CD1c-positive myeloid dendritic cell (primary cell): ENCODE results near the gene ACADVL.
A peak's percentile ranks its signal among the peaks of the same experiment; 100 is the strongest.

ENCODE experiments used
- DNase-seq: peaks from one replicate; pipeline ENCODE4 v3.0.0-alpha.2; 2016; ENCODE audit errors: extremely low spot score

Gene ACADVL

GRCh38 chr17:7191571-7192270, 28.0 kb upstream of the ACADVL start:
- DNase-seq, result no peak

- DNase-seq, result no peak
These were observed 27.3 kb upstream of the ACADVL start for GRCh38 chr17:7192271-7192937.

GRCh38 chr17:7195971-7196370, 23.8 kb upstream of the ACADVL start:
- no peak for DNase-seq

- no peak for DNase-seq
These were observed 22.9 kb upstream of the ACADVL start for GRCh38 chr17:7196651-7197401.

- DNase-seq, result no peak
These were observed 16.3 kb upstream of the ACADVL start for GRCh38 chr17:7203391-7203790.

GRCh38 chr17:7204336-7204735, 15.4 kb upstream of the ACADVL start:
- no peak for DNase-seq

GRCh38 chr17:7204828-7205461, 14.8 kb upstream of the ACADVL start:
- DNase-seq, result peak; percentile 92

- DNase-seq, result no peak
These were observed 14.2 kb upstream of the ACADVL start for GRCh38 chr17:7205561-7205960.

- DNase-seq, result no peak
These were observed 12.4 kb upstream of the ACADVL start for GRCh38 chr17:7207120-7208001.

- DNase-seq, result no peak
These were observed 11.6 kb upstream of the ACADVL start for GRCh38 chr17:7208027-7208571.

GRCh38 chr17:7208754-7209460, 10.8 kb upstream of the ACADVL start:
- DNase-seq, result no peak

- DNase-seq, result no peak
These were observed 8.1 kb upstream of the ACADVL start for GRCh38 chr17:7211491-7212273.

GRCh38 chr17:7213895-7214299, 5.8 kb upstream of the ACADVL start:
- DNase-seq, result peak; percentile 89

- peak; percentile 95 for DNase-seq
These were observed 5.2 kb upstream of the ACADVL start for GRCh38 chr17:7214300-7215135.

- DNase-seq, result no peak
These were observed 4.6 kb upstream of the ACADVL start for GRCh38 chr17:7215136-7215638.

- DNase-seq, result no peak
These were observed 4.0 kb upstream of the ACADVL start for GRCh38 chr17:7215652-7216180.

- no peak for DNase-seq
These were observed 3.3 kb upstream of the ACADVL start for GRCh38 chr17:7216242-7217112.
